ENCODE results near the gene XRN1.

DNA sequence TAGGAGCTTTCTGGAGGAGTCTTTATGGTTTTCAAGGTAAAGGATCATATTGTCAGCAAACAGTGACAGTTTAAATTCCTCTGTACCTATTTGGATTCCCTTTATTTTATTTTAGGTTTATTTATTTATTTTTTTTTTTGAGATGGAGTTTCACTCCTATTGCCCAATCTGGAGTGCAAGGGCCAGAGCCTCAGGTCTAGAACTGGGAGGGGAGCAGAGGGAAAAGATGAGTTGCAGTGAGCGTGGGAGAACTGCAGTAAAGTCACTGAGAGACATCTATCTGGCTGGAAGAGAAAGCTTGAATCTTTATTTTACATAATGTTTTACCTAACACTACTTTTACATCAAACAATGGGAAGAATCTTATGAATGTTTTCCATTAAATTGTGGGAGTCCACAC is 172.9 kb downstream of the XRN1 start:
- TF ChIP-seq, protein P1, sequence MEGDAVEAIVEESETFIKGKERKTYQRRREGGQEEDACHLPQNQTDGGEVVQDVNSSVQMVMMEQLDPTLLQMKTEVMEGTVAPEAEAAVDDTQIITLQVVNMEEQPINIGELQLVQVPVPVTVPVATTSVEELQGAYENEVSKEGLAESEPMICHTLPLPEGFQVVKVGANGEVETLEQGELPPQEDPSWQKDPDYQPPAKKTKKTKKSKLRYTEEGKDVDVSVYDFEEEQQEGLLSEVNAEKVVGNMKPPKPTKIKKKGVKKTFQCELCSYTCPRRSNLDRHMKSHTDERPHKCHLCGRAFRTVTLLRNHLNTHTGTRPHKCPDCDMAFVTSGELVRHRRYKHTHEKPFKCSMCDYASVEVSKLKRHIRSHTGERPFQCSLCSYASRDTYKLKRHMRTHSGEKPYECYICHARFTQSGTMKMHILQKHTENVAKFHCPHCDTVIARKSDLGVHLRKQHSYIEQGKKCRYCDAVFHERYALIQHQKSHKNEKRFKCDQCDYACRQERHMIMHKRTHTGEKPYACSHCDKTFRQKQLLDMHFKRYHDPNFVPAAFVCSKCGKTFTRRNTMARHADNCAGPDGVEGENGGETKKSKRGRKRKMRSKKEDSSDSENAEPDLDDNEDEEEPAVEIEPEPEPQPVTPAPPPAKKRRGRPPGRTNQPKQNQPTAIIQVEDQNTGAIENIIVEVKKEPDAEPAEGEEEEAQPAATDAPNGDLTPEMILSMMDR (IDR thresholded peaks at IDR 0.05; ENCODE audit: insufficient read depth, low read depth, low read length) = no peak
- no peak for TF ChIP-seq EZH2 (IDR thresholded peaks at IDR 0.05; ENCODE audit: insufficient read depth, low read length)
